HCT116 (cell line): ENCODE results near the gene NCCRP1. TPM values are rescaled to one million over a fixed set of nuclear protein-coding genes. Genes with fewer than 3 reads are reported as not detected.
A peak's percentile ranks its signal among the peaks of the same experiment; 100 is the strongest.

Source experiments
- ATAC-seq: fragments of 200-7000 bp; cut with Tn5 transposase; 2 replicates; pipeline ENCODE4 v1.9.1; 2020; ENCODE audit warnings: mild to moderate bottlenecking, moderate library complexity
- BruUV-seq: library from RNA; stranded (reverse); fragments of 400-500 nt; replicated peaks from 2 replicates; lab custom pipeline; 2021; lab: Mats Ljungman, UMichigan
- CTCF ChIA-PET: fragments of 300-600 bp; sonication (Branson Sonifier 250); formaldehyde crosslinking; loops from one replicate; lab custom pipeline; 2021; ENCODE audit warnings: antibody characterized with exemption; lab: Charles Lee
- POLR2A ChIA-PET: fragments of 300-600, 350-600 bp; sonication (Branson Sonifier 250); formaldehyde crosslinking; loops from one replicate; lab custom pipeline; 2021; ENCODE audit warnings: antibody characterized with exemption; lab: Charles Lee
- RAD21 ChIA-PET, 2 experiments: fragments of 300-600 bp; sonication (Branson Sonifier 250); formaldehyde crosslinking; loops; one replicate each; lab custom pipeline; 2023; ENCODE audit warnings: low total read pairs in 2 of 2; ENCODE audit not compliant: uncharacterized antibody in 2 of 2, unreplicated experiment in 2 of 2, low non-redundant PET in 1 of 2; lab: Charles Lee
- DNase-seq: peaks from one replicate; pipeline ENCODE4 v3.0.0-alpha.2; 2010; ENCODE audit warnings: low read depth, low spot score
- H2AFZ ChIP-seq: fragments of 200-600 bp; shearing (Covaris generic), sonication (generic); 2 replicates; pipeline ENCODE4 v1.6.1; 2017; ENCODE audit warnings: low read depth, mixed run types, mixed read lengths, antibody characterized with exemption, low read length; ENCODE audit not compliant: poor library complexity, severe bottlenecking
- H3K27ac ChIP-seq: 2 replicates; pipeline ENCODE4 v1.5.1; 2012; ENCODE audit warnings: low read depth, low read length
- H3K27me3 ChIP-seq: fragments of 200-600 bp; sonication (generic); 2 replicates; pipeline ENCODE4 v1.6.1; 2016; ENCODE audit warnings: mixed run types, low read length, mixed read lengths; ENCODE audit not compliant: insufficient read depth
- H3K36me3 ChIP-seq, 2 experiments: fragments of 200-500 bp in 1 of 2; fragments of 200-600 bp in 1 of 2; sonication (Bioruptor generic) in 1 of 2; sonication (generic) in 1 of 2; 2 replicates each; pipeline versions ENCODE4 v1.5.1 to v1.6.1; 2014 to 2016; ENCODE audit warnings: low read length in 2 of 2, inconsistent platforms in 1 of 2, mixed read lengths in 1 of 2, mixed run types in 1 of 2; ENCODE audit not compliant: insufficient read depth in 2 of 2, control insufficient read depth in 1 of 2
- H3K4me1 ChIP-seq, 2 experiments: fragments of 200-600 bp in 1 of 2; sonication (generic) in 1 of 2; 2 replicates each; pipeline versions ENCODE4 v1.5.1 to v1.6.1; 2012 to 2017; ENCODE audit warnings: low read length in 2 of 2, inconsistent platforms in 1 of 2, mild to moderate bottlenecking in 1 of 2, mixed read lengths in 1 of 2, mixed run types in 1 of 2, moderate library complexity in 1 of 2; ENCODE audit not compliant: insufficient read depth in 2 of 2, control insufficient read depth in 1 of 2
- H3K4me2 ChIP-seq: fragments of 200-600 bp; sonication (generic); 2 replicates; pipeline ENCODE4 v1.6.1; 2017; ENCODE audit warnings: mixed run types, low read length, mixed read lengths
- H3K4me3 ChIP-seq, 2 experiments: fragments of 200-600 bp in 1 of 2; sonication (generic) in 1 of 2; replicated peaks in 1 of 2; 2 replicates each; pipeline ENCODE4 v1.5.1; 2011 to 2016; ENCODE audit warnings: low read length in 2 of 2, control low read depth in 1 of 2, low read depth in 1 of 2, mild to moderate bottlenecking in 1 of 2, mixed read lengths in 1 of 2, mixed run types in 1 of 2
- H3K79me2 ChIP-seq: fragments of 200-600 bp; sonication (generic); 2 replicates; pipeline ENCODE4 v1.6.1; 2017; ENCODE audit warnings: mild to moderate bottlenecking, mixed run types, low read length, moderate library complexity, mixed read lengths; ENCODE audit not compliant: insufficient read depth
- H3K9ac ChIP-seq: fragments of 200-600 bp; sonication (generic); 2 replicates; pipeline ENCODE4 v1.6.1; 2016; ENCODE audit warnings: low read length, mixed read lengths
- H3K9me2 ChIP-seq: fragments of 200-600 bp; sonication (generic), shearing (Covaris generic); 2 replicates; pipeline ENCODE4 v1.6.1; 2017; ENCODE audit warnings: mixed run types, mild to moderate bottlenecking, moderate library complexity; ENCODE audit not compliant: insufficient read depth
- H3K9me3 ChIP-seq, 2 experiments: fragments of 200-500 bp in 1 of 2; fragments of 200-600 bp in 1 of 2; sonication (Bioruptor generic) in 1 of 2; sonication (generic) in 1 of 2; 2 replicates each; pipeline ENCODE4 v1.6.1; 2014 to 2017; ENCODE audit warnings: low read length in 2 of 2, mixed read lengths in 2 of 2, inconsistent platforms in 1 of 2, low read depth in 1 of 2, mild to moderate bottlenecking in 1 of 2, mixed run types in 1 of 2, moderate library complexity in 1 of 2; ENCODE audit not compliant: control insufficient read depth in 1 of 2, insufficient read depth in 1 of 2
- H4K20me1 ChIP-seq: fragments of 200-600 bp; sonication (generic), shearing (Covaris generic); 2 replicates; pipeline ENCODE4 v1.6.1; 2017; ENCODE audit warnings: mixed run types, mild to moderate bottlenecking, moderate library complexity; ENCODE audit not compliant: insufficient read depth
- RAD21 ChIP-seq: IDR thresholded peaks from 2 replicates; pipeline ENCODE4 v1.6.1; 2012; ENCODE audit warnings: low read depth, mild to moderate bottlenecking
- SIN3A ChIP-seq: IDR thresholded peaks from 2 replicates; pipeline ENCODE4 v1.6.1; 2012; ENCODE audit warnings: low read depth
- ZFX ChIP-seq: fragments of 450-650 bp; IDR thresholded peaks from 2 replicates; pipeline ENCODE4 v1.6.1; 2017
- intact Hi-C: fragments of 100-400 bp; cut with micrococcal nuclease; formaldehyde crosslinking; loops from 2 replicates; pipeline ENCODE4 v1.10.0; 2022
- total RNA-seq: library from RNA; stranded (reverse); gene quantifications from one replicate; pipeline ENCODE4 v1.2.1, GENCODE V29; 2021; ENCODE audit not compliant: unreplicated experiment
- TF ChIP-seq, protein P1 (sequence below), 3 experiments: fragments of 200-600 bp in 1 of 3; sonication (generic) in 1 of 3; IDR thresholded peaks in 2 of 3; conservative IDR thresholded peaks in 1 of 3; 2 replicates each; pipeline ENCODE4 v1.5.1; 2012 to 2017; ENCODE audit warnings: low read depth in 2 of 3, low read length in 2 of 3, antibody characterized with exemption in 1 of 3, borderline replicate concordance in 1 of 3, control low read depth in 1 of 3, mild to moderate bottlenecking in 1 of 3, mixed read lengths in 1 of 3, mixed run types in 1 of 3, moderate library complexity in 1 of 3; ENCODE audit not compliant: insufficient read depth in 1 of 3

Gene NCCRP1
- total RNA-seq, 1 experiment from 2014 or later: 0.12 TPM

DNA sequence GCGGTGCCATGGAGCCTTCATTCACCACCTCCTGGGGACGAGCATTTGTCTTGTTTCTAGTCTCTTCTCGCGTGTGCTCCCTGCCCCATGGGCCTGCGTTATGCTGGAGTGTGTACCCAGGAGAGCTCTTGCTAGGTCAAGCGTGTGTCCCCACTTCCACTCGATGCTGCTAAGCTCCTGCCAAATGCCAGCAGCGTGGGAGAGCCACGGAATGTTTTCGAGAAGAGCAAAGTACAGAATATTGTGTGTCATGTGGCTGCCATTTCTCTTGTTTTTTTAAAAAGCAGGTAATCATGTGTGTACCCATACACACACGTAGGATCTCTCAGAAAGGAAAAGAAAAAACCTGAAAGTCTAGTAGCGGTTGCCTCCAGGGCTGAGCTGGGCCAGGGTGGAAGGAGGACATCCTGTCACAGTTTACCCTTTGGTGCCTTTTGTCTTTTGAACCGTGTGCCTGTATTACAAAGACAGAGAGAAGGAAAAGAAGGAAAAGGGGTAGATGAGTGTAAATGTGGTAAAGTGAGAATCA lies 42.6 kb upstream of the NCCRP1 start:
- no peaks in the 10 kb centered on the region for H3K9me3 ChIP-seq
- peaks cover 37 to 50% of the 10 kb centered on the region in 2 experiments for H3K4me1 ChIP-seq
- peak overlapping the region; percentile 75 for H3K27ac ChIP-seq
- H3K9ac ChIP-seq: peak overlapping the region; percentile 43
- ChIA-PET POLR2A (interaction anchor here (1.0 to 2.0 kb wide), 3 partner anchors 21 to 282 kb away, joined by 3 to 4 read pairs (median 4); partner anchors contain the start of gene RPS16), CTCF (interaction anchor here (0.8 to 1.4 kb wide), 4 partner anchors 21 to 56 kb away, joined by 3 to 5 read pairs (median 4); no protein-coding TSS in a partner anchor), RAD21 (no interaction called here)
- peak overlapping the region in 1 of 2 experiments; percentile 33; a peak in 2 of 4 replicates for H3K4me3 ChIP-seq
- no peaks in the 10 kb centered on the region for H3K9me2 ChIP-seq
- peak overlapping the region; percentile 68 for H3K4me2 ChIP-seq
- TF ChIP-seq ZFX: no peak
- TF ChIP-seq, protein P1, sequence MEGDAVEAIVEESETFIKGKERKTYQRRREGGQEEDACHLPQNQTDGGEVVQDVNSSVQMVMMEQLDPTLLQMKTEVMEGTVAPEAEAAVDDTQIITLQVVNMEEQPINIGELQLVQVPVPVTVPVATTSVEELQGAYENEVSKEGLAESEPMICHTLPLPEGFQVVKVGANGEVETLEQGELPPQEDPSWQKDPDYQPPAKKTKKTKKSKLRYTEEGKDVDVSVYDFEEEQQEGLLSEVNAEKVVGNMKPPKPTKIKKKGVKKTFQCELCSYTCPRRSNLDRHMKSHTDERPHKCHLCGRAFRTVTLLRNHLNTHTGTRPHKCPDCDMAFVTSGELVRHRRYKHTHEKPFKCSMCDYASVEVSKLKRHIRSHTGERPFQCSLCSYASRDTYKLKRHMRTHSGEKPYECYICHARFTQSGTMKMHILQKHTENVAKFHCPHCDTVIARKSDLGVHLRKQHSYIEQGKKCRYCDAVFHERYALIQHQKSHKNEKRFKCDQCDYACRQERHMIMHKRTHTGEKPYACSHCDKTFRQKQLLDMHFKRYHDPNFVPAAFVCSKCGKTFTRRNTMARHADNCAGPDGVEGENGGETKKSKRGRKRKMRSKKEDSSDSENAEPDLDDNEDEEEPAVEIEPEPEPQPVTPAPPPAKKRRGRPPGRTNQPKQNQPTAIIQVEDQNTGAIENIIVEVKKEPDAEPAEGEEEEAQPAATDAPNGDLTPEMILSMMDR (IDR thresholded peaks at IDR 0.05 in 2 of 3, conservative IDR thresholded peaks at IDR 0.05 in 1 of 3; ENCODE audit: borderline replicate concordance in 1 of 3, insufficient read depth in 1 of 3, low read depth in 2 of 3, low read length in 2 of 3): peak in 1 of 3 experiments; percentile 23; a peak in 1 of 6 replicates
- no peak for TF ChIP-seq RAD21
- no peak overlapping the region for H2AFZ ChIP-seq
- no peaks in the 10 kb centered on the region for H3K36me3 ChIP-seq
- intact Hi-C loops: no loop called here
- H4K20me1 ChIP-seq: no peaks in the 10 kb centered on the region
- peaks cover 91% of the 10 kb centered on the region for H3K79me2 ChIP-seq
- DNase-seq: no peak
- BruUV-seq: no TSS peak
- H3K27me3 ChIP-seq: no peaks in the 10 kb centered on the region
- ATAC-seq: peak; percentile 7; the same call in 1 of the 2 replicates

GRCh38 chr19:39154629-39155100 lies 42.1 kb upstream of the NCCRP1 start:
- H3K4me2 ChIP-seq: peak overlapping the region; percentile 68
- no TSS peak for BruUV-seq
- TF ChIP-seq SIN3A: no peak
- TF ChIP-seq, protein P1 (IDR thresholded peaks at IDR 0.05 in 2 of 3, conservative IDR thresholded peaks at IDR 0.05 in 1 of 3; ENCODE audit: borderline replicate concordance in 1 of 3, insufficient read depth in 1 of 3, low read depth in 2 of 3, low read length in 2 of 3): peak in 1 of 3 experiments; percentile 22; a peak in 1 of 6 replicates
- TF ChIP-seq, all 23 proteins: peak for 1
- peak overlapping the region; percentile 75 for H3K27ac ChIP-seq
- no peaks in the 10 kb centered on the region for H3K9me3 ChIP-seq
- ChIA-PET CTCF (interaction anchor here (0.8 to 1.4 kb wide), 4 partner anchors 22 to 56 kb away, joined by 3 to 5 read pairs (median 4); no protein-coding TSS in a partner anchor), RAD21 (no interaction called here), POLR2A (interaction anchor here (1.0 to 2.0 kb wide), 3 partner anchors 22 to 281 kb away, joined by 3 to 4 read pairs (median 4); partner anchors contain the start of gene RPS16)
- peaks cover 94% of the 10 kb centered on the region for H3K79me2 ChIP-seq
- H3K4me1 ChIP-seq: peaks cover 37 to 50% of the 10 kb centered on the region in 2 experiments
- H3K9ac ChIP-seq: peak overlapping the region; percentile 43
- intact Hi-C loops: no loop called here
- peak overlapping the region in 1 of 2 experiments; percentile 33; a peak in 2 of 4 replicates for H3K4me3 ChIP-seq
- H2AFZ ChIP-seq: no peak overlapping the region
- no peaks in the 10 kb centered on the region for H3K9me2 ChIP-seq
- peak; percentile 96 for ATAC-seq
- no peaks in the 10 kb centered on the region for H3K36me3 ChIP-seq
- peak; percentile 38 for DNase-seq
- H3K27me3 ChIP-seq: no peaks in the 10 kb centered on the region
- no peaks in the 10 kb centered on the region for H4K20me1 ChIP-seq
